OCI-LY3 (cell line): ENCODE results near the gene AMN.

Experiments
- EZH2phosphoT487 ChIP-seq: fragments of 200-600 bp; shearing (Covaris generic); IDR thresholded peaks from 2 replicates; pipeline ENCODE4 v1.6.1; 2018; ENCODE audit warnings: antibody characterized with exemption, mixed run types, low read depth
- TF ChIP-seq, protein P1 (sequence below): fragments of 200-600, 300-600 bp; sonication (generic); IDR thresholded peaks from 2 replicates; pipeline ENCODE4 v1.5.1; 2014; ENCODE audit warnings: antibody characterized with exemption, low read length, low read depth

DNA sequence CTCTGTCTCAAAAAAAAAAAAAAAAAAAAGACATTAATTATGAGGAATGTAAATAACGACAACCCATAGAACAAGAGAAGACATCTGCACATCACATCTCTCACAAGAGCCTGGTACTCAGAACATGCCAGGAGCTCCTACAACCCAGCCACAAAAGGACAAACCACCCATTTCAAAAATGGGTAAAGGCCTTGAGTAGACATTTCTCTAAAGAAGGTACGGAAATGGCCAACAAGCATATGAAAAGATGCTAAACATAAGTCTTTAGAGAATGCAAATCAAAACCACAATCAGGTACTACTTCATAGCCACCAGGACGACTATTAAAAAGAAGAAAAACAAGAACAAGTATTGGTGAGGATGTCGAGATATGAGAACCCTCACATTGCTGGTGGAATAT is 13.3 kb downstream of the AMN start:
- TF ChIP-seq, protein P1, sequence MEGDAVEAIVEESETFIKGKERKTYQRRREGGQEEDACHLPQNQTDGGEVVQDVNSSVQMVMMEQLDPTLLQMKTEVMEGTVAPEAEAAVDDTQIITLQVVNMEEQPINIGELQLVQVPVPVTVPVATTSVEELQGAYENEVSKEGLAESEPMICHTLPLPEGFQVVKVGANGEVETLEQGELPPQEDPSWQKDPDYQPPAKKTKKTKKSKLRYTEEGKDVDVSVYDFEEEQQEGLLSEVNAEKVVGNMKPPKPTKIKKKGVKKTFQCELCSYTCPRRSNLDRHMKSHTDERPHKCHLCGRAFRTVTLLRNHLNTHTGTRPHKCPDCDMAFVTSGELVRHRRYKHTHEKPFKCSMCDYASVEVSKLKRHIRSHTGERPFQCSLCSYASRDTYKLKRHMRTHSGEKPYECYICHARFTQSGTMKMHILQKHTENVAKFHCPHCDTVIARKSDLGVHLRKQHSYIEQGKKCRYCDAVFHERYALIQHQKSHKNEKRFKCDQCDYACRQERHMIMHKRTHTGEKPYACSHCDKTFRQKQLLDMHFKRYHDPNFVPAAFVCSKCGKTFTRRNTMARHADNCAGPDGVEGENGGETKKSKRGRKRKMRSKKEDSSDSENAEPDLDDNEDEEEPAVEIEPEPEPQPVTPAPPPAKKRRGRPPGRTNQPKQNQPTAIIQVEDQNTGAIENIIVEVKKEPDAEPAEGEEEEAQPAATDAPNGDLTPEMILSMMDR = no peak
- no peak for TF ChIP-seq EZH2phosphoT487
